H9 (cell line): ENCODE measurements around the gene CROCC2. TPM values are rescaled to one million over a fixed set of nuclear protein-coding genes. Genes with fewer than 3 reads are reported as not detected.

Experiments used
- DNase-seq: peaks from one replicate; pipeline ENCODE4 v3.0.0-alpha.2; 2017
- H2AFZ ChIP-seq: one replicate; pipeline ENCODE4 v1.6.1; 2013; ENCODE audit warnings: mild to moderate bottlenecking, low read length, control low read depth, moderate library complexity
- H2AK5ac ChIP-seq: 2 replicates; pipeline ENCODE4 v1.6.1; 2013; ENCODE audit warnings: low read length, control low read depth, mixed read lengths; ENCODE audit not compliant: insufficient read length
- H2BK120ac ChIP-seq: one replicate; pipeline ENCODE4 v1.6.1; 2013; ENCODE audit warnings: low read depth, mild to moderate bottlenecking, low read length, control low read depth, inconsistent platforms; ENCODE audit not compliant: poor library complexity, severe bottlenecking
- H2BK12ac ChIP-seq: 2 replicates; pipeline ENCODE4 v1.6.1; 2013; ENCODE audit warnings: low read length, control low read depth, mixed read lengths, low read depth; ENCODE audit not compliant: insufficient read length
- H2BK15ac ChIP-seq: 2 replicates; pipeline ENCODE4 v1.6.1; 2013; ENCODE audit warnings: low read depth, low read length, control low read depth
- H2BK20ac ChIP-seq: one replicate; pipeline ENCODE4 v1.6.1; 2013; ENCODE audit warnings: low read depth, mild to moderate bottlenecking, low read length, control low read depth, inconsistent platforms; ENCODE audit not compliant: poor library complexity, severe bottlenecking
- H2BK5ac ChIP-seq: 2 replicates; pipeline ENCODE4 v1.6.1; 2013; ENCODE audit warnings: low read length, control low read depth, mixed read lengths; ENCODE audit not compliant: insufficient read length
- H3K14ac ChIP-seq: 2 replicates; pipeline ENCODE4 v1.6.1; 2013; ENCODE audit warnings: low read length, control low read depth; ENCODE audit not compliant: insufficient read depth
- H3K18ac ChIP-seq: 2 replicates; pipeline ENCODE4 v1.6.1; 2013; ENCODE audit warnings: low read depth, mild to moderate bottlenecking, mixed read lengths, low read length, control low read depth; ENCODE audit not compliant: insufficient read length
- H3K23ac ChIP-seq: 2 replicates; pipeline ENCODE4 v1.6.1; 2013; ENCODE audit warnings: low read length, control low read depth, mixed read lengths, low read depth; ENCODE audit not compliant: insufficient read length
- H3K23me2 ChIP-seq: 2 replicates; pipeline ENCODE4 v1.6.1; 2013; ENCODE audit warnings: low read depth, mild to moderate bottlenecking, mixed read lengths, low read length, control low read depth; ENCODE audit not compliant: insufficient read length, poor library complexity, severe bottlenecking
- H3K27ac ChIP-seq: 2 replicates; pipeline ENCODE4 v1.5.1; 2013; ENCODE audit warnings: low read length, control low read depth, mixed read lengths, low read depth; ENCODE audit not compliant: insufficient read length
- H3K27me3 ChIP-seq: 2 replicates; pipeline ENCODE4 v1.6.1; 2013; ENCODE audit warnings: low read length, control low read depth, inconsistent platforms; ENCODE audit not compliant: insufficient read depth
- H3K4ac ChIP-seq: 2 replicates; pipeline ENCODE4 v1.6.1; 2013; ENCODE audit warnings: low read depth, mild to moderate bottlenecking, control low read depth, inconsistent platforms, low read length, moderate library complexity
- H3K4me1 ChIP-seq: 2 replicates; pipeline ENCODE4 v1.6.1; 2013; ENCODE audit warnings: low read length, control low read depth, inconsistent platforms; ENCODE audit not compliant: insufficient read depth
- H3K4me2 ChIP-seq: 2 replicates; pipeline ENCODE4 v1.6.1; 2013; ENCODE audit warnings: low read length, control low read depth, mixed read lengths; ENCODE audit not compliant: insufficient read length, insufficient read depth
- H3K56ac ChIP-seq: 2 replicates; pipeline ENCODE4 v1.6.1; 2013; ENCODE audit warnings: low read depth, mild to moderate bottlenecking, mixed read lengths, low read length, control low read depth; ENCODE audit not compliant: insufficient read length
- H3K79me1 ChIP-seq: 2 replicates; pipeline ENCODE4 v1.6.1; 2013; ENCODE audit warnings: low read depth, mild to moderate bottlenecking, moderate library complexity, low read length, control low read depth, inconsistent platforms; ENCODE audit not compliant: insufficient read depth, poor library complexity, severe bottlenecking
- H3K79me2 ChIP-seq: 2 replicates; pipeline ENCODE4 v1.6.1; 2013; ENCODE audit warnings: low read length, control low read depth, inconsistent platforms; ENCODE audit not compliant: insufficient read depth
- H3K9ac ChIP-seq: 2 replicates; pipeline ENCODE4 v1.6.1; 2013; ENCODE audit warnings: low read length, control low read depth, mixed read lengths; ENCODE audit not compliant: insufficient read length; ENCODE audit errors: extremely low read depth
- H3K9me3 ChIP-seq: one replicate; pipeline ENCODE4 v1.6.1; 2013; ENCODE audit warnings: low read depth, low read length, inconsistent platforms; ENCODE audit not compliant: control insufficient read depth
- H3T11ph ChIP-seq: one replicate; pipeline ENCODE4 v1.6.1; 2013; ENCODE audit warnings: mild to moderate bottlenecking, low read length, control low read depth, inconsistent platforms
- H4K20me1 ChIP-seq: one replicate; pipeline ENCODE4 v1.6.1; 2013; ENCODE audit not compliant: control insufficient read depth, insufficient read length, insufficient read depth
- H4K5ac ChIP-seq: 2 replicates; pipeline ENCODE4 v1.6.1; 2013; ENCODE audit warnings: low read depth, mild to moderate bottlenecking, mixed read lengths, low read length, control low read depth; ENCODE audit not compliant: insufficient read length
- H4K8ac ChIP-seq: replicated peaks from 2 replicates; pipeline ENCODE4 v1.6.1; 2013; ENCODE audit warnings: low read length, control low read depth, mixed read lengths, low read depth; ENCODE audit not compliant: insufficient read length
- H4K91ac ChIP-seq: 2 replicates; pipeline ENCODE4 v1.6.1; 2013; ENCODE audit warnings: low read depth, mild to moderate bottlenecking, moderate library complexity, mixed read lengths, low read length, control low read depth; ENCODE audit not compliant: insufficient read length
- H3K27ac Mint-ChIP-seq, 3 experiments: 2 replicates in 2 of 3; 3 replicates in 1 of 3; pipeline ENCODE4 v1.8.0; 2020 to 2021; ENCODE audit warnings: mixed read lengths in 3 of 3, mild to moderate bottlenecking in 1 of 3, moderate library complexity in 1 of 3
- H3K27me3 Mint-ChIP-seq: 2 replicates; pipeline ENCODE4 v1.8.0; 2021; ENCODE audit warnings: low read depth, mild to moderate bottlenecking, moderate library complexity, mixed read lengths
- H3K36me3 Mint-ChIP-seq, 3 experiments: 2 replicates in 2 of 3; 3 replicates in 1 of 3; pipeline ENCODE4 v1.8.0; 2020 to 2021; ENCODE audit warnings: low read depth in 3 of 3, mixed read lengths in 3 of 3; ENCODE audit not compliant: insufficient read depth in 1 of 3
- H3K4me1 Mint-ChIP-seq, 2 experiments: 2 replicates each; pipeline ENCODE4 v1.8.0; 2020; ENCODE audit warnings: mixed read lengths in 2 of 2
- H3K4me3 Mint-ChIP-seq, 2 experiments: 2 replicates in 1 of 2; 3 replicates in 1 of 2; pipeline ENCODE4 v1.8.0; 2020 to 2021; ENCODE audit warnings: mild to moderate bottlenecking in 2 of 2, mixed read lengths in 2 of 2, moderate library complexity in 1 of 2
- H3K9me3 Mint-ChIP-seq, 2 experiments: 2 replicates in 1 of 2; 3 replicates in 1 of 2; pipeline ENCODE4 v1.8.0; 2020; ENCODE audit warnings: mild to moderate bottlenecking in 2 of 2, mixed read lengths in 2 of 2, moderate library complexity in 1 of 2
- CTCF ChIP-seq: fragments of 200-600 bp; sonication (generic); conservative IDR thresholded peaks from 3 replicates; pipeline ENCODE4 v1.8.0; 2021; ENCODE audit warnings: antibody characterized with exemption, mild to moderate bottlenecking
- WGBS: extraction: QIAGEN DNeasy Blood & Tissue Kit; methylation state at CpG from one replicate; pipeline ENCODE4 v1.1.7; 2013; ENCODE audit warnings: missing lambda C conversion rate, low lambda C conversion rate, mixed read lengths; ENCODE audit not compliant: insufficient read length; ENCODE audit errors: extremely low coverage; 5-methylcytosine and 5-hydroxymethylcytosine counted together
- total RNA-seq: library from RNA; stranded (reverse); gene quantifications from 2 replicates; pipeline ENCODE4 v1.2.1, GENCODE V29; 2021

CROCC2 gene
- total RNA-seq, 1 experiment from 2014 or later: not detected

GRCh38 chr2:241000831-241001321 lies 94.7 kb downstream of the CROCC2 start:
- Histone ChIP-seq H3K18ac (no peak overlapping the region), H2BK20ac (no peak overlapping the region), H4K20me1 (no peaks in the 10 kb centered on the region), H2BK12ac (no peak overlapping the region), H3K9ac (no peak overlapping the region), H3K14ac (no peak overlapping the region), H3K4ac (no peak overlapping the region), H3K79me2 (no peaks in the 10 kb centered on the region), H2BK120ac (no peak overlapping the region), H3K4me2 (no peak overlapping the region), H3K23ac (no peak overlapping the region), H3K23me2 (peaks cover 6% of the 10 kb centered on the region), H3K79me1 (no peaks in the 10 kb centered on the region), H3T11ph (no peak overlapping the region), H2AK5ac (no peak overlapping the region), H3K9me3 (no peaks in the 10 kb centered on the region), H2AFZ (no peak overlapping the region), H3K27ac (no peak overlapping the region), H4K91ac (no peak overlapping the region), H2BK15ac (no peak overlapping the region), H4K5ac (no peak overlapping the region), H4K8ac (no peak overlapping the region), H3K4me1 (no peaks in the 10 kb centered on the region), H2BK5ac (no peak overlapping the region), H3K27me3 (peaks cover 3% of the 10 kb centered on the region; the same call in 1 of the 2 replicates), H3K56ac (no peak overlapping the region)
- Mint-ChIP-seq H3K36me3 (peaks cover 7 to 18% (median 9%) of the 10 kb centered on the region in 3 experiments), H3K27me3 (peaks cover 51% of the 10 kb centered on the region), H3K4me3 (peak overlapping the region in 1 of 2 experiments; percentile 71; a peak in 1 of 5 replicates), H3K4me1 (peaks cover 0 to 4% of the 10 kb centered on the region in 2 experiments; a peak in 2 of 4 replicates), H3K9me3 (peaks cover 25 to 28% of the 10 kb centered on the region in 2 experiments), H3K27ac (no peak overlapping the region)
- no peak for DNase-seq
- no peak for TF ChIP-seq CTCF
- WGBS: no CpG with 5 or more reads among the region's 9 CpGs
